Lung (tissue), 12 donors: ENCODE results near the gene CARD9. TPM values are rescaled to one million over a fixed set of nuclear protein-coding genes. Genes with fewer than 3 reads are reported as not detected.
A peak's percentile ranks its signal among the peaks of the same experiment; 100 is the strongest.

Source experiments
- ATAC-seq: fragments of 200-7000 bp; cut with Tn5 transposase; one replicate; pipeline ENCODE4 v1.9.1; 2020; ENCODE audit warnings: moderate number of reproducible peaks; ENCODE audit not compliant: insufficient read depth, low FRiP score
- DNase-seq, 3 donors: peaks; one replicate each; pipeline ENCODE4 v3.0.0-alpha.2; 2013 to 2017
- H3K27ac ChIP-seq, 2 donors: one replicate each; pipeline ENCODE4 v1.5.1; 2013; ENCODE audit warnings: mild to moderate bottlenecking in 2 of 2, moderate library complexity in 2 of 2, control low read depth in 1 of 2, inconsistent platforms in 1 of 2, low read depth in 1 of 2, low read length in 1 of 2
- H3K27me3 ChIP-seq, 3 donors: one replicate each; pipeline ENCODE4 v1.5.1; 2013; ENCODE audit warnings: low read length in 2 of 3; ENCODE audit not compliant: control insufficient read depth in 3 of 3, insufficient read depth in 3 of 3
- H3K36me3 ChIP-seq, 4 donors: one replicate each; pipeline ENCODE4 v1.5.1; 2013; ENCODE audit warnings: low read length in 4 of 4, mild to moderate bottlenecking in 1 of 4, moderate library complexity in 1 of 4; ENCODE audit not compliant: control insufficient read depth in 4 of 4, insufficient read depth in 4 of 4
- H3K4me1 ChIP-seq, 5 donors: one replicate each; pipeline ENCODE4 v1.5.1; 2013; ENCODE audit warnings: low read length in 5 of 5, mild to moderate bottlenecking in 2 of 5, moderate library complexity in 1 of 5; ENCODE audit not compliant: control insufficient read depth in 5 of 5, insufficient read depth in 5 of 5
- H3K4me3 ChIP-seq: one replicate; pipeline ENCODE4 v1.5.1; 2013; ENCODE audit warnings: mild to moderate bottlenecking, control low read depth, moderate library complexity
- H3K9ac ChIP-seq, 2 donors: one replicate each; pipeline ENCODE4 v1.5.1; 2013; ENCODE audit warnings: low read length in 2 of 2, control low read depth in 1 of 2; ENCODE audit not compliant: insufficient read depth in 1 of 2
- H3K9me3 ChIP-seq, 4 donors: one replicate each; pipeline ENCODE4 v1.5.1; 2013; ENCODE audit warnings: low read length in 3 of 4, mild to moderate bottlenecking in 1 of 4, moderate library complexity in 1 of 4; ENCODE audit not compliant: control insufficient read depth in 4 of 4, insufficient read depth in 3 of 4
- WGBS, 2 donors: extraction: QIAGEN DNeasy Blood & Tissue Kit; methylation state at CpG; one replicate each; pipeline ENCODE4 v1.1.7; 2013; 5-methylcytosine and 5-hydroxymethylcytosine counted together
- polyA plus RNA-seq, 2 donors: library from polyadenylated mRNA; stranded (reverse); fragments of 200-250 nt; gene quantifications; one replicate each; pipeline ENCODE4 v1.2.1, GENCODE V29; 2013
- total RNA-seq, 2 donors: library from RNA; depleted of rRNA in 1 of 2; stranded (reverse); fragments of >200 nt in 1 of 2; gene quantifications; one replicate each; pipeline ENCODE4 v1.2.1, GENCODE V29; 2014 to 2021
- TF ChIP-seq, protein P1 (sequence below): IDR thresholded peaks from 2 replicates; pipeline ENCODE4 v1.5.1; 2012; ENCODE audit warnings: mild to moderate bottlenecking; ENCODE audit errors: control extremely low read depth, extremely low read depth
- donor health status: control.
- donor health status: control.
- donor health status: Bipolar disorder and iron deficiency.
- donor health status: healthy.
- donor health status: DM: yes; HTN: yes; CAD: no.

CARD9 gene
- total and polyA plus RNA-seq, 4 donors = 3.8 to 16.0 (median 11.5) TPM

DNA sequence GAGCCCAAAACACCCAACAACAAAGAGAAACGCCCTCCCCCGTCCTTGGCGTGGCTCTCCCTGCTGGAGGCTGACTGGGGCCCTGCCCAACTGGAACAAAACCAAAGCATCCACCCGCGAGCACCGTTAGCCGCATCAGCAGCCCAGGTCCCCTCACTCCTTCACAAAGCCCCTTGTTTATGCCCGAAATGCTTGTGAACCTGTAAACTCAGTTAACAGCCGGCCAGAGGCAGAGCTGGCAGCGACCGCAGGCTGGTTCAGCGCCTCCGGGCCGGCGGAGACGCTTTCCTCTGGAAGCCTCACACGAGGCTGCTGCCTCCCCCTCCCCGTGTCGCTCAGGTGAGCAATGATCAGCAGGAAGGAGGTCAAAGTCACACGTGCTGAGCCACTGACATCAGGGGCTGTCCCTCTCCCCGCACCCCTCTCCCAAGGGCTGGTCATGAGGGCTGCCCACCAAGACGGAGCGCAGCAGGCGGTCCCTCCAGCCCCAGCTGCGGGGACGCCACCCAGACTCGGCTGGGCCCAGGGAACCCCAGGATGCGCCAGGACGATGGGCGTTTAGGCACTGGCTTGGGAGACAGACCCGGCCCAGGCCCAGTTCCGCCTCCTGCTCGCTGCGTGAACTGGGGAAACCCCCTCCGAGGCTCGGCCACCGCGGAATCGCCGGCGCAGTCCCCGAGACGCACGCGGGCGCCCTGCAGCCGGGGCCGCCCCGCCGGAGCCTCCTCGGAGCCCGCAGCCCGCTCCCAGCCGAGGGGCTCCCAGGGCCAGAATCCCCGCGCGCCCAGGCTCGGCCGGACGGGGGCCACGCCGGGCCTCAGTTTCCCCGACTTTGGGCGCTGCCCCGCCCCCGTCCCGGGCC is 25.9 kb upstream of the CARD9 start:
- Histone ChIP-seq H3K4me1 (peaks cover 0 to 15% (median 8%) of the 10 kb centered on the region in 5 donors), H3K27me3 (no peaks in the 10 kb centered on the region), H3K9me3 (no peaks in the 10 kb centered on the region), H3K36me3 (peaks cover 3 to 38% (median 9%) of the 10 kb centered on the region in 4 donors), H3K9ac (peak overlapping the region in 1 of 2 donors; percentile 61), H3K27ac (peak overlapping the region; percentile 54 to 57), H3K4me3 (peak overlapping the region; percentile 93)
- no peak for ATAC-seq
- WGBS, 2 donors = 2 to 4% methylated on average over 61 to 67 of the region's 67 CpGs
- no peak for DNase-seq
- TF ChIP-seq, protein P1, sequence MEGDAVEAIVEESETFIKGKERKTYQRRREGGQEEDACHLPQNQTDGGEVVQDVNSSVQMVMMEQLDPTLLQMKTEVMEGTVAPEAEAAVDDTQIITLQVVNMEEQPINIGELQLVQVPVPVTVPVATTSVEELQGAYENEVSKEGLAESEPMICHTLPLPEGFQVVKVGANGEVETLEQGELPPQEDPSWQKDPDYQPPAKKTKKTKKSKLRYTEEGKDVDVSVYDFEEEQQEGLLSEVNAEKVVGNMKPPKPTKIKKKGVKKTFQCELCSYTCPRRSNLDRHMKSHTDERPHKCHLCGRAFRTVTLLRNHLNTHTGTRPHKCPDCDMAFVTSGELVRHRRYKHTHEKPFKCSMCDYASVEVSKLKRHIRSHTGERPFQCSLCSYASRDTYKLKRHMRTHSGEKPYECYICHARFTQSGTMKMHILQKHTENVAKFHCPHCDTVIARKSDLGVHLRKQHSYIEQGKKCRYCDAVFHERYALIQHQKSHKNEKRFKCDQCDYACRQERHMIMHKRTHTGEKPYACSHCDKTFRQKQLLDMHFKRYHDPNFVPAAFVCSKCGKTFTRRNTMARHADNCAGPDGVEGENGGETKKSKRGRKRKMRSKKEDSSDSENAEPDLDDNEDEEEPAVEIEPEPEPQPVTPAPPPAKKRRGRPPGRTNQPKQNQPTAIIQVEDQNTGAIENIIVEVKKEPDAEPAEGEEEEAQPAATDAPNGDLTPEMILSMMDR = no peak

DNA sequence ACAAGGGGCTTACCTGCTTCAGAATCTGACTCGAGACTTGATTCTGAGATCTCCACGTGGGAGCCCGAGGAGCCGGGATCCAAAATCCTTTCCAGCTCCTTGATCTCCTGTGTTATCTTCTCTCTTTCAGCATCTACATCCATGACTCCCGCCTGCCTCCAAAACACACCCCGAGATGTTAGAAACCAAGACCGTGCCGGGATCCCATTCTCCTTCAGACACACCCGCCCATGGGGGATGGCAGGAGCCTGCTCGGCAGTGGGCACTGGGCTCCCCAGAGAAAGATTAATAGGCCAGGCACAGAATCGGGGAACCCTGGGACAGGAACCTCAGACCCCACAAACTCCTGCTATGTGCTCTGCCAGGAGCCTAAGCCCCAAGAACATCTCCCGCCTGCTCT is 24.8 kb upstream of the CARD9 start:
- H3K4me3 ChIP-seq = no peak overlapping the region
- WGBS, 2 donors = 95 to 99% methylated on average over 12 of the region's 12 CpGs

DNA sequence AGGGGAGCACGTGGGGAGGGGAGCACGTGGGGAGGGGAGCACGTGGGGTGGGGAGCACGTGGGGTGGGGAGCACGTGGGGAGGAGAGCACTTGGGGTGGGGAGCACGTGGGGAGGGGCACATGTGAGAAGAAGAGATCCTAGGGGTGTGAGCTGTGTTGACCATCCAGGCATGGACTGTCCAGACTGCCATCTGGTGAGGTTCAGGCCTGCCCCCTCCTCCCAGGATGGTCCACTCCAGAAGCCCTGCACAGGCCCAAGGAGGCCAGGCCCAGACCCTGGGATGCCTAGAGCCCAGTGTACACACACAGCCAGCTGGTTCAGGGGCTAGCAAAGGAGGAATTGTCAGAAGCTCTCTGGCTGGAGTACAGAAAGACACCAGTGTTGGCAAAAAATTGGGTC is 24.2 kb upstream of the CARD9 start:
- H3K9me3 ChIP-seq = no peaks in the 10 kb centered on the region
- peaks cover 5 to 46% (median 14%) of the 10 kb centered on the region in 4 donors for H3K36me3 ChIP-seq
- no peaks in the 10 kb centered on the region for H3K27me3 ChIP-seq
- no peak overlapping the region for H3K27ac ChIP-seq
- 79 to 82% methylated on average over 6 of the region's 6 CpGs for WGBS, 2 donors
- H3K4me1 ChIP-seq = peaks cover 0 to 15% (median 8%) of the 10 kb centered on the region in 5 donors
- no peak overlapping the region for H3K9ac ChIP-seq
- H3K4me3 ChIP-seq = no peak overlapping the region
- no peak for DNase-seq
- ATAC-seq = no peak
- TF ChIP-seq, protein P1 = no peak

More for the DNA sequence above, 24.8 kb upstream of the CARD9 start:
- Histone ChIP-seq H3K4me1 (peaks cover 0 to 15% (median 8%) of the 10 kb centered on the region in 5 donors), H3K9me3 (no peaks in the 10 kb centered on the region), H3K27me3 (no peaks in the 10 kb centered on the region), H3K9ac (no peak overlapping the region), H3K27ac (no peak overlapping the region), H3K36me3 (peaks cover 5 to 39% (median 14%) of the 10 kb centered on the region in 4 donors)
- ATAC-seq (no peak), DNase-seq (no peak)
- TF ChIP-seq, protein P1 = no peak
